Vagina (tissue), 2 donors: ENCODE results near the gene CACNA1S.

Experiments used
- POLR2A ChIP-seq, 2 donors: fragments of 450-650 bp; IDR thresholded peaks; one replicate each; pipeline ENCODE4 v1.6.1; 2017; ENCODE audit warnings: antibody characterized with exemption in 2 of 2, mild to moderate bottlenecking in 2 of 2, moderate library complexity in 2 of 2
- POLR2AphosphoS5 ChIP-seq, 2 donors: sonication (generic); formaldehyde crosslinking; IDR thresholded peaks; one replicate each; pipeline ENCODE4 v1.9.0; 2017; ENCODE audit warnings: antibody characterized with exemption in 2 of 2, mild to moderate bottlenecking in 2 of 2, low read depth in 1 of 2; ENCODE audit not compliant: insufficient read depth in 1 of 2
- TF ChIP-seq, protein P1 (sequence below), 3 experiments: fragments of 450-650 bp in 2 of 3; fragments of 200-600 bp in 1 of 3; sonication (generic) in 1 of 3; IDR thresholded peaks; one replicate each; pipeline ENCODE4 v1.5.1; 2017 to 2019; ENCODE audit warnings: antibody characterized with exemption in 3 of 3, mild to moderate bottlenecking in 2 of 3, moderate library complexity in 2 of 3

DNA sequence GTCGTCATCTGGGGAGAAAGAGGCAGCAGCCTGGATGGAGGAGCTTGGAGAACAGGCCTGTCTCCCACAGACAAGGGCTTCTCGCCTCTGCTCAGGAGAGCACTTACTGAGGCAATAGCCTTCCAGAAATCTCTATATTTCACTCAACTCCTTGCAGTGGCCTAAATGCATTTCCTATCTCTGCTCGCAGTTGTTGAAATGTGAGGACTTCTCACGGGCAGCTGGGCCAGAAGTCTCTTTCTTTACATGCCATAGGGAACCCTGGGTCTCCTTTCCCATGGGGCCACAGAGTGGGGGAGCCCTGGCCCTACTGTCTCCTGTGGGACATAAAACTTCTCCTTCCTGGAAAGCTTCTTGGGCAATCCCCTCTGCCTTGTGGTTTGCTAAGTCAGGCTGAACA, 45.2 kb downstream of the CACNA1S start:
- TF ChIP-seq POLR2AphosphoS5 (IDR thresholded peaks at IDR 0.05; ENCODE audit: insufficient read depth in 1 of 2, low read depth in 1 of 2) (no peak), POLR2A (IDR thresholded peaks at IDR 0.05) (no peak)
- TF ChIP-seq, protein P1, sequence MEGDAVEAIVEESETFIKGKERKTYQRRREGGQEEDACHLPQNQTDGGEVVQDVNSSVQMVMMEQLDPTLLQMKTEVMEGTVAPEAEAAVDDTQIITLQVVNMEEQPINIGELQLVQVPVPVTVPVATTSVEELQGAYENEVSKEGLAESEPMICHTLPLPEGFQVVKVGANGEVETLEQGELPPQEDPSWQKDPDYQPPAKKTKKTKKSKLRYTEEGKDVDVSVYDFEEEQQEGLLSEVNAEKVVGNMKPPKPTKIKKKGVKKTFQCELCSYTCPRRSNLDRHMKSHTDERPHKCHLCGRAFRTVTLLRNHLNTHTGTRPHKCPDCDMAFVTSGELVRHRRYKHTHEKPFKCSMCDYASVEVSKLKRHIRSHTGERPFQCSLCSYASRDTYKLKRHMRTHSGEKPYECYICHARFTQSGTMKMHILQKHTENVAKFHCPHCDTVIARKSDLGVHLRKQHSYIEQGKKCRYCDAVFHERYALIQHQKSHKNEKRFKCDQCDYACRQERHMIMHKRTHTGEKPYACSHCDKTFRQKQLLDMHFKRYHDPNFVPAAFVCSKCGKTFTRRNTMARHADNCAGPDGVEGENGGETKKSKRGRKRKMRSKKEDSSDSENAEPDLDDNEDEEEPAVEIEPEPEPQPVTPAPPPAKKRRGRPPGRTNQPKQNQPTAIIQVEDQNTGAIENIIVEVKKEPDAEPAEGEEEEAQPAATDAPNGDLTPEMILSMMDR (IDR thresholded peaks at IDR 0.05), result no peak
